GM19043 (cell line): ENCODE data around the gene LSM11.
"Not testable (repeated sequence)": the region's sequence is repeated elsewhere in the genome, so short reads cannot be mapped to it uniquely, and the experiment has no call there.

Experiments used
- ATAC-seq: cut with Tn5 transposase; IDR thresholded peaks from one replicate; pipeline ENCODE4 v1.9.1; 2021; ENCODE audit warnings: low read depth; ENCODE audit not compliant: unreplicated experiment

LSM11 gene

GRCh38 chr5:157743163-157744050, at the start of gene LSM11:
LSM11 (plus strand) TSS chr5:157743712; CDS start chr5:157743751, 39 bp downstream.
- peak; percentile 93 for ATAC-seq

- not testable (repeated sequence) for ATAC-seq
Observed at GRCh38 chr5:157693816-157694215, 49.7 kb upstream of the LSM11 start.

GRCh38 chr5:157696154-157696553, 47.4 kb upstream of the LSM11 start:
- not testable (repeated sequence) for ATAC-seq

- ATAC-seq: not testable (repeated sequence)
Observed at GRCh38 chr5:157698674-157699073, 44.8 kb upstream of the LSM11 start.

- ATAC-seq: no peak
Observed at GRCh38 chr5:157703736-157704135, 39.8 kb upstream of the LSM11 start.

GRCh38 chr5:157708866-157709265, 34.6 kb upstream of the LSM11 start:
- ATAC-seq: no peak

GRCh38 chr5:157709346-157709745, 34.2 kb upstream of the LSM11 start:
- no peak for ATAC-seq

GRCh38 chr5:157710431-157710830, 33.1 kb upstream of the LSM11 start:
- no peak for ATAC-seq

GRCh38 chr5:157710882-157711281, 32.6 kb upstream of the LSM11 start:
- ATAC-seq: no peak

- no peak for ATAC-seq
Observed at GRCh38 chr5:157713830-157714595, 29.5 kb upstream of the LSM11 start.

GRCh38 chr5:157714596-157714864, 29.0 kb upstream of the LSM11 start:
- no peak for ATAC-seq

- ATAC-seq: peak; percentile 79
Observed at GRCh38 chr5:157718519-157718918, 25.0 kb upstream of the LSM11 start.

- ATAC-seq: no peak
Observed at GRCh38 chr5:157719245-157719644, 24.3 kb upstream of the LSM11 start.

- no peak for ATAC-seq
Observed at GRCh38 chr5:157721159-157721558, 22.4 kb upstream of the LSM11 start.

GRCh38 chr5:157722895-157723294, 20.6 kb upstream of the LSM11 start:
- not testable (repeated sequence) for ATAC-seq

GRCh38 chr5:157726607-157727006, 16.9 kb upstream of the LSM11 start:
- not testable (repeated sequence) for ATAC-seq

GRCh38 chr5:157727858-157728257, 15.7 kb upstream of the LSM11 start:
- not testable (repeated sequence) for ATAC-seq

GRCh38 chr5:157729858-157730257, 13.7 kb upstream of the LSM11 start:
- peak; percentile 62 for ATAC-seq

- no peak for ATAC-seq
Observed at GRCh38 chr5:157730900-157731271, 12.6 kb upstream of the LSM11 start.

- peak; percentile 88 for ATAC-seq
Observed at GRCh38 chr5:157731272-157732129, 12.0 kb upstream of the LSM11 start, which contains the start of gene THG1L. THG1L (plus strand) TSS chr5:157731420; CDS start chr5:157731441, 21 bp downstream.

GRCh38 chr5:157732130-157732514, 11.4 kb upstream of the LSM11 start:
- ATAC-seq: no peak
